HepG2 (cell line): ENCODE data around the gene NFKBIL1. TPM values are rescaled to one million over a fixed set of nuclear protein-coding genes. Genes with fewer than 3 reads are reported as not detected.
A peak's percentile ranks its signal among the peaks of the same experiment; 100 is the strongest.

Source experiments
- ARHGAP35 ChIP-seq: sonication (generic); formaldehyde crosslinking; IDR thresholded peaks from 2 replicates; pipeline ENCODE4 v1.9.0; 2022; ENCODE audit warnings: mild to moderate bottlenecking, inconsistent platforms, moderate library complexity, missing genetic modification reagents, borderline replicate concordance
- DDIT3 ChIP-seq: sonication (generic); formaldehyde crosslinking; IDR thresholded peaks from 2 replicates; pipeline ENCODE4 v1.4.0; 2020; ENCODE audit warnings: mild to moderate bottlenecking, missing genetic modification reagents
- HOXA3 ChIP-seq: sonication (generic); formaldehyde crosslinking; IDR thresholded peaks from 2 replicates; pipeline ENCODE4 v1.5.0; 2020; ENCODE audit warnings: missing genetic modification reagents
- LBX2 ChIP-seq: sonication (generic); formaldehyde crosslinking; IDR thresholded peaks from 2 replicates; pipeline ENCODE4 v1.5.0; 2020; ENCODE audit warnings: missing genetic modification reagents, mild to moderate bottlenecking, borderline replicate concordance
- MEF2D ChIP-seq: sonication (generic); formaldehyde crosslinking; IDR thresholded peaks from 2 replicates; pipeline ENCODE4 v1.5.1; 2020; ENCODE audit warnings: mild to moderate bottlenecking, missing genetic modification reagents
- PLSCR1 ChIP-seq: sonication (generic); formaldehyde crosslinking; IDR thresholded peaks from 2 replicates; pipeline ENCODE4 v1.5.0; 2020; ENCODE audit warnings: missing genetic modification reagents, mild to moderate bottlenecking, borderline replicate concordance
- RAD21 ChIP-seq: fragments of 450-650 bp; formaldehyde crosslinking; IDR thresholded peaks from 2 replicates; pipeline ENCODE4 v1.5.0; 2020; ENCODE audit warnings: mild to moderate bottlenecking
- RCOR2 ChIP-seq: IDR thresholded peaks from 2 replicates; pipeline ENCODE4 v1.6.1; 2016; ENCODE audit warnings: missing biosample characterization, missing genetic modification reagents
- SOX5 ChIP-seq: IDR thresholded peaks from 2 replicates; pipeline ENCODE4 v1.6.1; 2016; ENCODE audit warnings: borderline replicate concordance
- XRCC5 ChIP-seq: fragments of 200-400 bp; formaldehyde crosslinking; optimal IDR thresholded peaks from 2 replicates; pipeline ENCODE3; 2017; ENCODE audit warnings: mild to moderate bottlenecking, low read length
- ZBTB44 ChIP-seq: sonication (generic); formaldehyde crosslinking; IDR thresholded peaks from 2 replicates; pipeline ENCODE4 v1.4.0; 2020; ENCODE audit warnings: missing genetic modification reagents
- ZGPAT ChIP-seq: IDR thresholded peaks from 2 replicates; pipeline ENCODE4 v1.6.1; 2016; ENCODE audit warnings: mild to moderate bottlenecking
- ZNF770 ChIP-seq: sonication (generic); formaldehyde crosslinking; IDR thresholded peaks from 2 replicates; pipeline ENCODE4 v1.5.0; 2020; ENCODE audit warnings: mild to moderate bottlenecking, missing genetic modification reagents
- polyA plus RNA-seq, 8 experiments: library from polyadenylated mRNA; depleted of rRNA in 3 of 8; stranded (reverse) in 7 of 8; unstranded in 1 of 8; fragments of >200 nt; fragmentation: Illumina TruSeq in 4 of 8; extraction: Trizol in 4 of 8; gene quantifications; 2 replicates each; pipeline versions ENCODE4 v1.2.1 to v1.2.3, GENCODE V29; 2011 to 2016; ENCODE audit warnings: low read depth in 4 of 8, missing spikeins in 1 of 8, mixed read lengths in 1 of 8; ENCODE audit not compliant: insufficient read depth in 1 of 8
- total RNA-seq, 5 experiments: library from RNA; depleted of rRNA; stranded (reverse); fragments of >200 nt; fragmentation: Illumina TruSeq; extraction: Trizol; gene quantifications; 2 replicates each; pipeline ENCODE4 v1.2.3, GENCODE V29; 2016; ENCODE audit warnings: low read depth in 1 of 5

NFKBIL1 gene
- total and polyA plus RNA-seq, 2 of the 13 experiments (the other 11 are each of a cell fraction or from before 2014, with no cell fraction given) = 9.7 to 19.5 TPM

GRCh38 chr6:31546339-31546957 lies 960 bp upstream of the NFKBIL1 start, which contains the start of gene ATP6V1G2 (continued):
- peak; percentile 98 for TF ChIP-seq RAD21 (CRISPR knock-in tag)
- TF ChIP-seq ZBTB44 (CRISPR knock-in tag) = no peak
- TF ChIP-seq ZGPAT = no peak
- TF ChIP-seq HOXA3 (CRISPR knock-in tag) = peak; percentile 28; the same call in 1 of the 2 replicates
- TF ChIP-seq SOX5 (CRISPR knock-in tag) = peak; percentile 37; the same call in 1 of the 2 replicates
- peak; percentile 93 for TF ChIP-seq XRCC5
- no peak for TF ChIP-seq RCOR2 (CRISPR knock-in tag)
- TF ChIP-seq MEF2D (CRISPR knock-in tag) = no peak
- no peak for TF ChIP-seq DDIT3 (CRISPR knock-in tag)
- no peak for TF ChIP-seq LBX2 (CRISPR knock-in tag)
- TF ChIP-seq PLSCR1 (CRISPR knock-in tag) = no peak
- peak; percentile 62; the same call in 1 of the 2 replicates for TF ChIP-seq ZNF770
- TF ChIP-seq ARHGAP35 = no peak
